ENCODE results near the gene EGLN1.
"Not testable (repeated sequence)": the region's sequence is repeated elsewhere in the genome, so short reads cannot be mapped to it uniquely, and the experiment has no call there.

The EGLN1 gene

DNA sequence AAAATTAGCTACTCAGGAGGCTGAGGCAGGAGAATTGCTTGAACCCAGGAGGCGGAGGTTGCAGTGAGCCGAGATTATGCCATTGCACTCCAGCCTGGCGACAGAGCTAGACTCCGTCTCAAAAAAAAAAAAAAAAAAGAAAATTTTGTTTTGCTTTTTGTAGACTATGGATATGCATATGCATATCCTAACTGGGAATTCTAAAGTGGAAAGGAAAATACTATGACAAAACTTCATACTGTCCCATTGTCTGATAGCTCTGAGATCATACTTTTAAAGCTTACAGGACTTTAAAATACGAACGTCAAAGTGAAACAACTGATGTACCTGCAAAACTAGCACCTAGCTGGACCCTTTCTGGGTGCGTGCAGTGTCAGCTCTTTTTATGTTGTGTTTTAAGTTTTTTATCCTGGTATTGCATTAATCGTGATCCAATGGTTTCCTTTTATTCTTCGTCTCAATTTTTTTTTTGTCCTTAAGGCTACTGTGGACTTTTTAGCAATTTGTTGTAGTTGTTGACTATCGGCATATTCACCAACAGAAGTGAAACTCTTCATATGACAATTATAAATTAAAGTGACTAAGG is 64.8 kb downstream of the EGLN1 start:
- DNase-seq = no peak

DNA sequence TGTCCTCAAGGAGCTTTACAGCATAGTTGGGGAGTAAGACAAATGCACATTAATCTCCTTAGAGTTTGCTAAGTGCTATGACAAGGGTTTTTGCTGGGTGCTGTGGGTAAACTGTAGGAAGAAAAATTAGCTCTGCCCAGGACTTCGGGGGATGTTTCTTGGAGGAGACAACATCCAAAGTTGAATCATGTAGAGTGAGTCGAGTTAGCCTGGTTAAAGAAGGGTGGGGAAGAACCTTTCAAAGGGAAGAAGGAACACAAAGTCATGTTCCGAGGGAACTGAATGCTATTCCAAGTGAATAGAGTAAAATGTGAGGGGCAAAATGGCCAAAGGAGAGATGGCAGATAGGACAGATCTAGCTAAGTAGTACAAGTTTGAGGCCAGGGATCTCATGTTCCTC is 66.9 kb downstream of the EGLN1 start:
- DNase-seq = no peak

DNA sequence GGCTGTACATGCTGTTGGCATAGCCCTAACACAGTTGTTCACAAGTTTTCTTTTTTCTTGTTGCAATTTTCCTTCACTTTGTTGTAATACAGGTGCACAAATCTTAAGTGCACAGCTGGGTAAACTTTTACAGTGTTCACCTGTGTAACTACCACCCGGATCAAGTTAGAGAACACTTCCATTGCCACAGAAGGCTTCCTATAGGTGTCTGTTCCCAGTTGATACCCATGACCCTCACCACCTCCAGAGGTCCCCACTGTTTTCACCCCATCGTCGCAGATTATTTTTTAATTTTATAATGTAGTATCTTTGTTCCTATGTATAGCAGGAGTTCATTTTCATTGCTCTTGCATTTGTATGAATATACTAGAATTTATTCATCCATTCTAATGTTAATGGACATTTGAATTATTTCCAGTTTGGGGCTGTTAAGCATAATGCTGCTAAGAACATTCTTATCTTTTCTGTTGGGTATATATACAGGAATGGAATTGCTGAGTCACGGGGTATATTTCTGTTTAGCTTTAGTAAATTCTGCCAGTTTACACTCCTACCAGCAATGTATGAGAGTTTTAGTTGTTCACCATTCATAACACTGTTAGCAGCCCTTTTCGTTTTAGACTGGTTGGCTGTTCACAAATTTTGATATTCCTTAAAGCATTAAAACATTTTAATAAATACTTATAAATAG is 67.6 kb downstream of the EGLN1 start:
- no peak for DNase-seq

DNA sequence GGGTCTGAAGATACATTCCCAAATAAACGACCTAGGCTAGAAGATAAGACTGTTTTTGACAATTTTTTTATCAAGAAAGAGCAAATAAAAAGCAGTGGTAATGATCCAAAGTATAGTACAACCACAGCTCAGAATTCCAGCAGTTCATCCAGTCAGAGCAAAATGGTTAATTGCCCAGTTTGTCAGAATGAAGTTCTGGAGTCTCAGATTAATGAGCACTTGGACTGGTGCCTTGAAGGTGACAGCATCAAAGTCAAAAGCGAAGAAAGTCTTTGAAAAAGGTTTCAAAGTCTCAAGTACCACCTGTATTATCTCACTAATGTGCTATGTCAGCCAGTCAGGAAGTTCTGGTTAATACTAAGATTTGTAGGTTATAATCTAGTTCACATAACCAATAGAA is 69.0 kb downstream of the EGLN1 start:
- DNase-seq = no peak

DNA sequence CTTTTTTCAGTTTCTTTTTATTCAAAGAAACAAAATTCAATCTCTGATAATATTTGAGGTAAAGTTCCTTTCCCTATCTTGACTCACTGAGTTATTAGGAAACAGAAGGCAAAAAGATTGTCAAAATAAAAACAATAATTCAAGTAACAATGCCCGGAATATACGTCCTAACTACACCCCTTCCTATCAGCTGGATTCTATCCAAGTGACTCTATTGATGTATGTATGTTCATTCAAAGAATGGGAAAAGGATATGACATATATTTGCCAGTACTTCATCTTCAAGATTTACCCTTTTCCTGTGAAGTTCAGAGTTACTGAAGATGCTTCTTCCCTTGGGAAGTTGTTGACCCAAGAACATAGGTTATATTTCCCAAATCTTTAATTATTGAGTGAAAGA is 70.3 kb downstream of the EGLN1 start:
- no peak for DNase-seq

DNA sequence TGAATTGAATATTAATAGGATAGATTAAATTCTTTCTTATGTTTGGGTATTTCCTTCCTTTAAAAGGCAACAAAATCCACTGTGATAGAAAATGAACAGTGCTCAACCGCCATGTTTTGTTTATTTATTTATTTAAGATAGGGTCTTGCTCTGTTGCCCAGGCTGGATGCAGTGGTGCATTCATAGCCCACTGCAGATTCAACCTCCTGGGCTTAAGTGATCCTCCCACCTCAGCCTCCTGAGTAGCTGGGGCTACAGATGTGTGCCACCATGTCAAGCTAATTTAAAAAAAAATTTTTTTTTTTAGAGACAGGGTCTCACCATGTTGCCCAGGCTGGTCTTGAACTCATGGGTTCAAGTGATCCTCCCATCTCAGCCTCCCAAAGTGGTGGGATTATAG is 73.2 kb downstream of the EGLN1 start:
- not testable (repeated sequence) for DNase-seq

DNA sequence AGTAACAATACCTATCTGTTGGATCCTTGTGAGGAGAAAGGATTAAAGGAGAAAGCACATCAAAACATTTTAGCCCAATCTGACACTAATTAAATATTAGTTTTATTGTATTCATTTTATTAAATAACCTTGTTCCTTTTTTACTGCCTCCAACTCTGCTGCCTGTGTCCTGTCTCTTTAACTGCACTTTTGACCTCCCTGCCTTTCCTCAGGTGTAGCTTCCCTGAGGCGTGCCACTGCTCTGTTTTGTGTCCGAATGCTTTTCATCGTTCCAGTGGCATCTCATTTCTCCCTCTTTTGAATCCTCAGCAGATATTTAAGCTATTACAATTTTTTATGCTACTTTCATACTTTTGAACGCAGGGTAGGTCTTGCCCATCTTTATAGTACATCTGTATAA is 73.6 kb downstream of the EGLN1 start:
- DNase-seq = no peak

DNA sequence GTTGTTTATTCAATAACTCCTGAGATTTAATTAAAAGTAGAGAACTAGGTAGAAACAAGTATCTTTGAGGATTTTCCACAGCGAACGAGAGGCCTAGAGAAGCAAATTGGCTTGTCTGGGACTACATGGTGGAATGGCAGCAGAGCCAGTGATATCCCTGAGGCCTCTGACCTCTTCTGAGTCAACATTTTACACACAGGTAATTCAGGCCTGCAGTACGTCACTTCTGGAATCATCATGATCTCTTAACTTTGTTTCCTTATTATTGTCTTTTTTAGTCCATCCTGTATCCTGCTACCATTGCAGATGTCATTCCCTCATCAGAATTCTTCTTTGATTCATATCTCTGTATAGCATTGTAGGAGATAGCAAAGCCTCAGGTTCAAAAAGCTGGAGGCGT is 74.1 kb downstream of the EGLN1 start:
- DNase-seq = no peak

DNA sequence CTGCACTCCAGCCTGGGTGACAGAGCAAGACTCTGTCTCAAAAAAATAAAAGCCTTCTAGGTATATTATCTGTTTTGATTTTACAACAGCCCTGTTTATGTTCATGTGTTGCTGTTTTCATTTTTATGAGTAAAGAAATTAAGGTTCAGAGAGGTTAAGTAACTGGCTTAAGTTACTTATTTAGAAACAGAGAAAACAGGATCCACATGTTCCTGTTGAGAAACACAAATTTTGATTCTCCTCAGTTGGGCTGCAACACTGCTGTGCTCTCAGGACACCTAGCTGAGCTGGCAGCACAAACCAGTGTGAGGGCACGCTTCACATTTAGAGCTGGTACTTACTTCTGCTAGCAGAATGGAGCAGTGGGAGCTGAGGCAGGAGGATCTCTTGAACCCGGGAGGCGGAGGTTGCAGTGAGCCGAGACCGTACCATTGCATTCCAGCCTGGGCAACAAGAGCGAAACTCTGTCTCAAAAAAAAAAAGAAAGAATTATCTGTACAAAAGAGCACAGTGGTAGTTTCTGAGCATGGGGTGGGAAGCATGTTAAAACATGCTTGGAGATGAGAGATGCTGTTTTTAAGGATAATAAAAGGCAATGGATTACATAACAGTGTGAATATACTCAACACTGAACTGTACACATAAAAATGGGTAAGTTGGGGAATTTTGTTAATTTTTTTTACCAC is 81.6 kb downstream of the EGLN1 start:
- DNase-seq = no peak

DNA sequence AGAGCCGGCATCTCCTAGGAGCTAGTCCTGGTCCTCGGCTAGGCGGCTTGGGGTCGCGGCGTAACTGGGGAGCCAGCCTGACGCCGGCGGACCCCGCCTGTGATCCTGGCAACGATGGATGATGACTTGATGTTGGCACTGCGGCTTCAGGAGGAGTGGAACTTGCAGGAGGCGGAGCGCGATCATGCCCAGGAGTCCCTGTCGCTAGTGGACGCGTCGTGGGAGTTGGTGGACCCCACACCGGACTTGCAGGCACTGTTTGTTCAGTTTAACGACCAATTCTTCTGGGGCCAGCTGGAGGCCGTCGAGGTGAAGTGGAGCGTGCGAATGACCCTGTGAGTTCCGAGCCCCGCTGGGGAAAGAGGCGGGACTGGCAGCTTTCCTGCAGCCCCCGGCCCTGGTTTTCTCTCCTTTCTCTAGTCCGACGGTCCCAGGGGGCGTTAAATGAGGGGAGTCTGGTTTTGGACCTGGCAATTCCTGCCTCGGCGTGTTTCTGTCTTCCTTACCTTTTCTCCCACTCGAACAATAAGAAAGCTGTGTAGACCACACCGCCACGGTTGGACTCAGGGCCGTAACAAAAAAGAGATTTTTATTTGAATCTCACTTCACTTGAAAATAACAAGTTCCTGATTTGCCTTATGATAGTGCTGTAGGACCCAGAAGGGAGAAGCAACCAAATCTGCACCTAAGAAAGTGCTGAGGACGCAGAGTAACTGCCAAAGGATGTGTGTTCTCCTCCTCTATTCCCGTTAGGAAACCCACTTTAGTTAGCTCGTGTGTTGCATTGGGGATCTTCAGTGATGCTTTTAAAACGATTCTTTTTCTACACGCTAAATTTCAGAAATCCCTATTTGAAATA is 83.6 kb downstream of the EGLN1 start, which contains the start of gene SPRTN:
TSS of gene SPRTN (plus strand) at position 24 of the 859 bp plus-strand sequence. CDS start at position 115, 91 bp downstream.
- DNase-seq = no peak

DNA sequence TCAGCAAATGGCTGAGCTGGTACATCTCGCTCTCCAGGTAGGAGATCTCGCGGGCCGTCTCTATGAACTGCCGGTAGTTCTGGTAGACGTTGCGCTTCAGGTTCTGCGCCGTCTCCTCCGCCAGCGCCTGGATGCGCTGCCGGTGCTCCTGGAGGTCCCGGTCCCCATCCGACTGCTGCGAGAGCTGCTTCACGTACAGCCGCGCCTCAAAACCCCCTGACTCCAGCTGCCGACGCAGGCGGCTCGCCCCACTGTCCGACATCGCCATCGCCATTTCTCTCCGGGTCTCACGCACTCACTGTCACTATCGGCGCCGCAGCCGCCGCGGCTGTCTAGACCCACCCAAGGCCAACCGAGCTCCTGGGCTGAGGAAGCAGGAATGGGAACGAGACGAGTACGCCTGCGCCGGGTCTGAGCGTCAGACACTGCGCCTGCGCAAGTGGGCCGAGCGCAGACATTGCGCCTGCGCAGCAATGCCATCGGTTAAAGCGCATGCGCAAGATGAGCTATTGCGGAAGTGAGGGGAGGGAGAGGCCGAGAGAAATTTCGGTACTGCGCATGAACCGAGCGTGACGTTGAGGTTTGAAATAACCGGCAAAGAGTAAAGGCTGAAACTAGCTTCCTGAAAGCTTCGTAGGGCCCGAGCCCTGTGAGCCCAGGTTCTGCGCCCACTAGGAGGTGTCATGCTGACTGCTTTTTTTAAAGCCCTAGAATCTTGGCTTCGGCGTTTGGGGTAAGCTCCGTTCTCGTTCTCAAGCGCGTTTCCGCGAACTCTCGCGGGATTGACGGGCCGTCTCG is 84.4 kb downstream of the EGLN1 start, which contains the start of gene EXOC8:
TSS of gene EXOC8 (minus strand) at position 381 of the 798 bp plus-strand sequence. CDS start at position 274, 107 bp downstream.
- peak; percentile 95 for DNase-seq

DNA sequence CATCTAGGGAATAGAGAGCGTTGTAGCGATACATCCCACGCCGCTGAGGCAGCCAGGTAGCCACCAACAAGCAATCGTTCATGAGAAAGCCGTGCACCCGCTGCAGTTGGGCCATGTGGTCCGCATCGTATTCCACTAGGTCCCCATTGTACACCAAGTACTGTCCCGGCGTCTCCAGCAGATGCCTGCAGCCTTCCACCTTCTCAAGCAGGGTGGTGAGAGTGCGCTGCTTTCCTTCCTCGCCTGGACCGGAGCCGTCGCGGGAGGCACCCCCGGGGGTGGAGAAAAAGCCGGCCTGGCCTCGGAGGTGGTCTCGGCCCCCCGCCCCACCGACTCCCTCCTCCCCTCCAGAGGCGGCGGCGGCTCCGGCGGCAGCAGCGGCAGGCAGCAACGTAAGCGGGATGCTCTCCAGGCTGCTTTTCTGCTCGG is 85.0 kb downstream of the EGLN1 start:
- DNase-seq = no peak

DNA sequence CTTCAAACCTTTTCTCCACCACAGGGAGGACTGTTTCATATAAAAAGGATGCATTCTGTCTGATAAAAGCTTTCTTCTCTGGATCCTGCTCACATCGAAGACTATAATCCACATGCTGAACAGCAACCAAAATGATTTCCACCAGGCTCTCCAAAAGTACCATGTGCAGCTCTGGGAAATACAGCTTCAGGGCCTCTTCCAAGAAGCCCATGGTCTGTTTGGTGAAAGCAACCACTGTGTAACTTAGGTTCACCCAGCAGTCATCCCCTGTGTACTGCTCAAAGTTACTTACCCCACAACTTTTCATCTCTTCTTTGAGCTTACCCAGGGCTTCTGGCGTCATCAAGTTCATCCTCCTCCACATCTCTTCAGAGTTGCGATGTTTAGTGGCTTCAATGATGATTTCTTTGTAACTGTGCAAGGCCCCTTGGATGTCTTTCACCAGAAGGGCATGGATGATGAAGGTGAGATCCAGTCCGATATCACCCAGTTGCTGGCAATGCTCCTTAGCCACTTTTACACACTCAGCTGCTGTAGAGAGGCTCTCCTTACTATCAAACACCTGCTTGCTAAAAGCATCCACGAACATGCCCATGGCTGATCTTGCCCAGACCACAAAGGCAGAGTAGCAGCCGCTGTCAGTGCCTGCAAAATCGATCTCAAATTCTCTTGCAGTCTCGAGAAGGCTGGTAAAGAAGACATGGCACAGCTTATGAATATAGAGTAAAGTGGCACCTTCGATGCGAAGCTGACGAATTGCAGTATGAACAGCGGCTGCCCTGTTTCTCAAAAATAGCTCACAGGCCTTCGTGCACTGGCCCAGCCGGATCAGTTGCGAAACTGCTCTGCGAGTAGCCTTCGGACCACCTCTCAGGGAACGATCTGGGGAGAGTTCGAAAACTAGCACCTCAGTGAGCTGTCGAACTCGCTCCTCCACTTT is 86.2 kb downstream of the EGLN1 start:
- no peak for DNase-seq

DNA sequence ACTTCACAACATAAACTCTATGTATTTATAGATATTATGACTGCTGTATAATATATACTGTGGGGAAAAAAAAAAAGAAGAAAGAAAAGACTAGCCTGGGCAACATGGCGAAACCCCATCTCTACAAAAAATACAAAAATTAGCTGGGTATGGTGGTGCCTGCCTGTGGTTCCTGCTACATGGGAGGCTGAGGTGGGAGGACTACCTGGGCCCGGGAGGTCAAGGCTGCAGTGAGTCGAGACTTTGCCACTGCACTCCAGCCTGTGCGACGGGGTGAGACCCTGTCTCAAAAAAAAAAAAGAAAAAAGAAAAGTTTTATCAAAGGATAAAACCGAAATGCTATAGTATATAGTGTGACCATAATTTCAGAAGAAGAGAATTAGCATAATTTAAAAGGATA is 87.1 kb downstream of the EGLN1 start:
- no peak for DNase-seq

DNA sequence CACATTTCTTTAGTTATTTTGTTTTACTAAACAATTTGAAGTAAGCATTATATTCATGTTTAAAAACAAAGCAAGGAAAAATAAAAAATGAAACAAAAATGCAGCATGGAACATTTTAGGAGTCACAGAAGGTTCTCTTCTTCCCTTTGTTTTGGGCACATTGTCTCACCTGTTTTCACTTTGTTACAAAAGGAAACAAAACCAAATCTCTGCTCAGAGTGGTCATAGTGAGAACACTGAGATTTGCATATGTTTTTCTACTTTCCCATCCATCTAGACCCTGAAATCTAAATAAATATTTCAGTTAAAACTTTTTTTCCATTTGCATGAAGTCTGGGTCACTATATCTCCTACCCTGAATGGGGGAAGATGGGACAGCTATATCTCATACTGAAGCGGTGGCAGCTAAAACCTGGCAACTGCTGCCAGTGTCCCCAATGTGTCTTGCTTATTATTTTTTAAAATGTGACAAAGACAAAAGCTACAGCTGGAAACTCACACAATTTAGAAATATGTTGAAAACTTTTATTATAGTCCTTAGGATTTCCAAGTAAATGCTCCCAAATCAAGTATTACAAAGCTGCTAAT is 87.9 kb downstream of the EGLN1 start:
- DNase-seq = no peak

DNA sequence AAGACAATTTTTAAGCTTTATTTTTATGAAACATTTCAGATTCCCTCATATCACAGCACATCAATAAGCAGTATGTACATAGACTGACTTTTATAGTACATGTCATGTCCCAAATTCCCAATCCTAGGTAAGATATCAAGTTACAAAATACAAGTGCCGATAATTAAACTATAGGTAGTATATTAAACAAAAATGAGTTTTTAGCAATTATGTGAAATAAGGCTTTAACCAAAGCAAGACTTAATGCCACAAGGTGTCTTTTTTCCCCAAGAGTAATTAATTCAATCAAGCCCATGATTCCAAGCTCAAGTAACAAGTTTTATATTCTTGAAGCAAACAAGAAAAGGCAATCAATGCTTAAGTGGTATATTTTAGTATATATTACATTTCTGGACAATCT is 89.3 kb downstream of the EGLN1 start:
- DNase-seq = no peak

DNA sequence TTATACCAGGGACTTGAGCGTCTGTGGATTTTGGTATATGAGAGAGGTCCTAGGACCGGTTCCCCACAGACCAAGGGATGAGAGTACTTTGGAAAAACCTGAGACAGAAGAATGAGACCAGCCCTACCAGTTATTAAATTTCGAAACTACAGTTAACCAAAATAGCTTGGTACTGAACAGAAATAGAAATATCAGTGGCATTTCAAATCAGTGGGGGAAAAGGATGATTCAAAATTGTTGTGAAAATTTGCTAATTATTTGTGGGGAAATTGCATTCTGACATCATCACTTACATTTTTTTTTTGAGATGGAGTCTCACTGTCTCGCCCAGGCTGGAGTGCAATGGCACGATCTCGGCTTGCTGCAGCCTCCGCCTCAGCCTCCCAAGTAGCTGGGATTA is 92.6 kb downstream of the EGLN1 start:
- DNase-seq = no peak

DNA sequence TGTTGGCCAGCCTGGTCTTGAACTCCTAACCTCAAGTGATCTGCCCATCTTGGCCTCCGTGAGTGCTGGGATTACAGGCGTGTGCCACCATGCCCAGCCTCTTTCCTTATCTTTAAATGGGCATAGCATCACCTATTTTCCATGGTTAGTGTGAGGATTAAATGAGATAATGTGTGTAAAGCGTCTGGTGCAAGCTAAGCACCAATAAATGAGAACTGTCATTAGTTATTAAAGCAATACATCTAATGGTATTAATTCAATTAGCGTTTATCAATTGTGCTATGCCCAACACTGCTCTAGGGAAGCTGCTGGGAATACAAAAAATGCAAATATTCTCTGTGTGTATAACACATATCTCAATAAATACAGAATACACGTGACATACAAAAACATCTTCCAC is 94.5 kb downstream of the EGLN1 start:
- no peak for DNase-seq

DNA sequence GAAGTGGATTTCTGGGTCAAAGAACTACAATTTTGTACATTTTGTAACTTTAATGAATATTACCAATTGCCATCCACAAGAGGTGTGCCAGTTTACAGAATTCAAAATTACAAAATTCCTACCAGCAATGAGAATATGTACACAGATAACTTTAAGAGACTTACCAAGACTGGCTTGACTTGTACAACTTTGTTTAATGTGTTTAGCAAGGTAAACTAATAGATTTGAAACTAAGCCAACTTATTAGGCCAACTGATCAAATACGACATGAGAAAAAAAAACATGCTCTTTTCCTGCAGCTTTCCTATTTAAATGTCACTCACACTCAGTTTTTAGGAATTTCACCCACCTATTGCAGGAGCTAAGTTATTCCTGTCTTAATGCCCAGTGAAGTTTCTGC is 95.8 kb downstream of the EGLN1 start:
- no peak for DNase-seq

DNA sequence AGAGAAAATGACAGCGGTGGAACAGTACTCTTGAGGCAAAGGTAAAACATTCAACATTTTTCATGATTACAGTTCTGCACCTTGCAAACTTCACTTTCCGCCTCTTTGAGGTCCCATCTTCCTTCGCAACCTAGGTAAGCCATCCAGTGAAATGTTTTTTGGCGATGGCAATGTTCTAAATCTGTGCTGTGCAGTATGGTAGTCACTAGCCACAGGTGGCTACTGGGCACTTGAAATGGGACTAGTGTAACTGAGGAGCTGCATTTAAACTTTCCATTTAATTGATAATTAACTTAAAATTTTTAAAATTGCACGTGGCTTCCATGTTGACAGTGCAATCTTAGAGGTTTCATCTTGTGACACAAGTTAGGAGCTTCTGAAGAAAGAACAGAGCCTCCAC is 97.4 kb downstream of the EGLN1 start:
- DNase-seq = no peak

Data from NCI-H1417 treated with DMSO at 0.1 percent for 48 hours (cell line).